PC-3 (cell line): ENCODE results near the gene TIGD6. TPM values are rescaled to one million over a fixed set of nuclear protein-coding genes. Genes with fewer than 3 reads are reported as not detected.

Experiments
- ATAC-seq: fragments of 200-7000 bp; cut with Tn5 transposase; 2 replicates; pipeline ENCODE4 v1.9.1; 2020; ENCODE audit warnings: mild to moderate bottlenecking, moderate library complexity
- BruUV-seq: library from RNA; stranded (reverse); fragments of 400-500 nt; replicated peaks from 2 replicates; lab custom pipeline; 2021; lab: Mats Ljungman, UMichigan
- CTCF ChIA-PET: fragments of 300-600 bp; sonication (Branson Sonifier 250); formaldehyde crosslinking; loops from one replicate; lab custom pipeline; 2022; ENCODE audit warnings: antibody characterized with exemption; lab: Charles Lee
- POLR2A ChIA-PET: fragments of 300-600 bp; sonication (Branson Sonifier 250); formaldehyde crosslinking; loops from one replicate; lab custom pipeline; 2022; ENCODE audit warnings: antibody characterized with exemption; ENCODE audit not compliant: unreplicated experiment; lab: Charles Lee
- DNase-seq: peaks from one replicate; pipeline ENCODE4 v3.0.0-alpha.2; 2015
- H2AFZ ChIP-seq: fragments of 300-600 bp; sonication (generic); 2 replicates; pipeline ENCODE4 v1.6.0; 2016; ENCODE audit warnings: antibody characterized with exemption, low read length
- H3F3A ChIP-seq: fragments of 300-600 bp; sonication (generic); one replicate; pipeline ENCODE4 v1.6.0; 2017; ENCODE audit warnings: antibody characterized with exemption, low read length, control low read depth, mild to moderate bottlenecking; ENCODE audit not compliant: unreplicated experiment
- H3K27ac ChIP-seq: fragments of 300-600 bp; sonication (generic); 2 replicates; pipeline ENCODE4 v1.5.1; 2016; ENCODE audit warnings: mild to moderate bottlenecking, low read length
- H3K27me3 ChIP-seq: fragments of 300-600 bp; sonication (generic); 2 replicates; pipeline ENCODE4 v1.6.1; 2016; ENCODE audit warnings: low read length, mixed read lengths
- H3K36me3 ChIP-seq: fragments of 300-600 bp; sonication (generic); 2 replicates; pipeline ENCODE4 v1.6.1; 2016; ENCODE audit warnings: low read depth, mixed run types, low read length, mixed read lengths
- H3K4me1 ChIP-seq: fragments of 300-600 bp; sonication (generic); 2 replicates; pipeline ENCODE4 v1.5.1; 2016; ENCODE audit warnings: low read length; ENCODE audit not compliant: insufficient read depth
- H3K4me2 ChIP-seq: fragments of 300-600 bp; sonication (generic); 2 replicates; pipeline ENCODE4 v1.6.0; 2016; ENCODE audit warnings: low read length
- H3K4me3 ChIP-seq: fragments of 300-600 bp; sonication (generic); 2 replicates; pipeline ENCODE4 v1.5.1; 2016; ENCODE audit warnings: mild to moderate bottlenecking, low read length, mixed read lengths
- H3K79me2 ChIP-seq: fragments of 300-600 bp; sonication (generic); 2 replicates; pipeline ENCODE4 v1.6.1; 2017; ENCODE audit warnings: low read length, mixed read lengths
- H3K9ac ChIP-seq: fragments of 300-600 bp; sonication (generic); 2 replicates; pipeline ENCODE4 v1.6.0; 2016; ENCODE audit warnings: mild to moderate bottlenecking, low read length
- H3K9me2 ChIP-seq: fragments of 300-600 bp; sonication (generic); replicated peaks from 2 replicates; pipeline ENCODE4 v1.6.1; 2016; ENCODE audit warnings: mixed run types, low read length, mixed read lengths
- H3K9me3 ChIP-seq: fragments of 300-600 bp; sonication (generic); 2 replicates; pipeline ENCODE4 v1.6.1; 2016; ENCODE audit warnings: low read length, mixed read lengths
- H4K20me1 ChIP-seq: fragments of 300-600 bp; sonication (generic); 2 replicates; pipeline ENCODE4 v1.6.1; 2016; ENCODE audit warnings: low read length, mixed read lengths
- CTCF ChIP-seq: fragments of 300-600 bp; sonication (generic); conservative IDR thresholded peaks from 2 replicates; pipeline ENCODE4 v1.5.1; 2017; ENCODE audit warnings: antibody characterized with exemption, low read depth, mild to moderate bottlenecking, low read length
- EZH2 ChIP-seq: fragments of 300-600 bp; sonication (generic); IDR thresholded peaks from one replicate; pipeline ENCODE4 v1.6.1; 2017; ENCODE audit warnings: antibody characterized with exemption, mild to moderate bottlenecking, low read length; ENCODE audit not compliant: unreplicated experiment
- EZH2phosphoT487 ChIP-seq: fragments of 300-600 bp; sonication (generic); IDR thresholded peaks from 2 replicates; pipeline ENCODE4 v1.6.1; 2018; ENCODE audit warnings: mild to moderate bottlenecking, antibody characterized with exemption, low read length, borderline replicate concordance
- intact Hi-C: fragments of 100-400 bp; cut with micrococcal nuclease; formaldehyde crosslinking; loops from 2 replicates; pipeline ENCODE4 v1.9.0; 2023
- total RNA-seq: library from RNA; depleted of rRNA; stranded (reverse); fragments of >200 nt; gene quantifications from 2 replicates; pipeline ENCODE4 v1.2.3, GENCODE V29; 2014

The TIGD6 gene
- total RNA-seq, 1 experiment from 2014 or later = 3.8 TPM

GRCh38 chr5:149960272-149961185 lies 39.9 kb downstream of the TIGD6 start, which contains the start of gene SLC26A2:
Gene SLC26A2 (plus strand): TSS chr5:149960758. CDS start chr5:149977653, 16,895 bp downstream.
- Histone ChIP-seq H3K9me2 (no peaks in the 10 kb centered on the region), H3K9me3 (no peaks in the 10 kb centered on the region), H3K27me3 (no peaks in the 10 kb centered on the region), H3K4me1 (peaks cover 31% of the 10 kb centered on the region), H2AFZ (peak within 1 kb of the TSS; percentile 81), H4K20me1 (no peaks in the 10 kb centered on the region), H3K4me3 (peak within 1 kb of the TSS; percentile 78), H3K36me3 (no peaks in the 10 kb centered on the region), H3F3A (no peaks in the 10 kb centered on the region), H3K9ac (peak within 1 kb of the TSS; percentile 68), H3K79me2 (peaks cover 6% of the 10 kb centered on the region; the same call in 1 of the 2 replicates), H3K4me2 (peak within 1 kb of the TSS; percentile 92), H3K27ac (peak within 1 kb of the TSS; percentile 56)
- ATAC-seq (peak; percentile 95), DNase-seq (peak; percentile 99)
- no TSS peak for BruUV-seq
- TF ChIP-seq EZH2phosphoT487 (no peak), EZH2 (no peak), CTCF (no peak)
- intact Hi-C loops = loop anchor here (1.0 kb wide), 1 partner anchor 21 kb away; no protein-coding TSS in a partner anchor
- POLR2A ChIA-PET = interaction anchor here (0.5 to 1.1 kb wide), 4 partner anchors 33 to 109 kb away, joined by 3 to 7 read pairs (median 4); no protein-coding TSS in a partner anchor
- CTCF ChIA-PET = interaction anchor here (0.6 to 4.6 kb wide), 9 partner anchors 15 to 127 kb away, joined by 3 to 36 read pairs (median 7); no protein-coding TSS in a partner anchor

GRCh38 chr5:149959406-149960236 lies 40.8 kb downstream of the TIGD6 start:
- Histone ChIP-seq H3K9ac (peak overlapping the region; percentile 63), H3K4me1 (peaks cover 31% of the 10 kb centered on the region), H3K27me3 (no peaks in the 10 kb centered on the region), H3K9me3 (no peaks in the 10 kb centered on the region), H3K27ac (peak overlapping the region; percentile 56), H3K36me3 (no peaks in the 10 kb centered on the region), H4K20me1 (no peaks in the 10 kb centered on the region), H2AFZ (peak overlapping the region; percentile 81), H3F3A (no peaks in the 10 kb centered on the region), H3K9me2 (no peaks in the 10 kb centered on the region), H3K4me3 (peak overlapping the region; percentile 78), H3K79me2 (peaks cover 6% of the 10 kb centered on the region; the same call in 1 of the 2 replicates), H3K4me2 (peak overlapping the region; percentile 92)
- TF ChIP-seq EZH2 (no peak), CTCF (peak; percentile 97)
- DNase-seq (peak; percentile 84), ATAC-seq (peak; percentile 3)
- intact Hi-C loops = loop anchor here (1.0 kb wide), 3 partner anchors 20 to 57 kb away; no protein-coding TSS in a partner anchor
- no TSS peak for BruUV-seq
- POLR2A ChIA-PET = interaction anchor here (0.6 to 1.1 kb wide), 3 partner anchors 32 to 106 kb away, joined by 3 to 7 read pairs (median 4); no protein-coding TSS in a partner anchor
- CTCF ChIA-PET = interaction anchor here (0.6 to 4.6 kb wide), 13 partner anchors 20 to 303 kb away, joined by 3 to 36 read pairs (median 7); no protein-coding TSS in a partner anchor
